Measurements from ENCODE around the gene DLX3. TPM values are rescaled to one million over a fixed set of nuclear protein-coding genes. Genes with fewer than 3 reads are reported as not detected.
A peak's percentile ranks its signal among the peaks of the same experiment; 100 is the strongest.
"Not testable (repeated sequence)": the region's sequence is repeated elsewhere in the genome, so short reads cannot be mapped to it uniquely, and the experiment has no call there.

The DLX3 gene
- polyA plus RNA-seq, 2 of the 4 experiments (the other 2 are of a cell fraction): 0.17 TPM; not detected in 1

- ATAC-seq: no peak
- Histone ChIP-seq H3K27ac (no peak overlapping the region), H3K4me2 (no peak overlapping the region), H3K4me1 (peaks cover 56% of the 10 kb centered on the region), H3K9me3 (no peaks in the 10 kb centered on the region), H3K4me3 (no peak overlapping the region)
- DNase-seq (ENCODE audit: low read depth in 1 of 2, low spot score in 1 of 2): no peak
- TF ChIP-seq RARB (CRISPR knock-in tag; IDR thresholded peaks at IDR 0.05) (no peak), EHMT2 (IDR thresholded peaks at IDR 0.05; ENCODE audit: low read depth) (no peak), ATOH8 (CRISPR knock-in tag; IDR thresholded peaks at IDR 0.05; ENCODE audit: low read depth) (no peak), REST (IDR thresholded peaks at IDR 0.05) (no peak), TFCP2L1 (CRISPR knock-in tag; IDR thresholded peaks at IDR 0.05) (no peak)
- peak; percentile 43 for FAIRE-seq
- CTCF ChIA-PET: interaction anchor here (1.0 to 7.0 kb wide), 5 partner anchors 13 to 162 kb away, joined by 3 to 63 read pairs (median 15); partner anchors contain the start of genes ITGA3 and PDK2
- 96% methylated on average over 5 of the region's 5 CpGs for WGBS (ENCODE audit: missing lambda C conversion rate)
- POLR2A ChIA-PET: no interaction called here
These were observed 47.2 kb upstream of the DLX3 start for GRCh38 chr17:50042211-50042610.

GRCh38 chr17:50040496-50040895, 45.5 kb upstream of the DLX3 start:
- DNase-seq (ENCODE audit: low read depth in 1 of 2, low spot score in 1 of 2); H3K9me3 ChIP-seq; FAIRE-seq; H3K4me3 ChIP-seq; ATAC-seq; H3K4me2 ChIP-seq; POLR2A ChIA-PET: not testable (repeated sequence)
- WGBS (ENCODE audit: missing lambda C conversion rate): 91% methylated on average over 5 of the region's 5 CpGs
- peak overlapping the region in 1 of 2 experiments; percentile 88; a peak in 1 of 6 replicates for H3K27ac ChIP-seq
- peaks cover 56% of the 10 kb centered on the region for H3K4me1 ChIP-seq
- CTCF ChIA-PET: interaction anchor here (1.3 to 7.0 kb wide), 8 partner anchors 12 to 160 kb away, joined by 3 to 92 read pairs (median 14); partner anchors contain the start of genes ITGA3 and PDK2

GRCh38 chr17:50039058-50039457, 44.0 kb upstream of the DLX3 start:
- ChIA-PET CTCF (interaction anchor here (1.1 to 7.0 kb wide), 8 partner anchors 11 to 80 kb away, joined by 3 to 92 read pairs (median 9); partner anchors contain the start of gene ITGA3), POLR2A (no interaction called here)
- FAIRE-seq: no peak
- Histone ChIP-seq H3K4me3 (no peak overlapping the region), H3K4me1 (peaks cover 54% of the 10 kb centered on the region), H3K4me2 (no peak overlapping the region), H3K9me3 (no peaks in the 10 kb centered on the region), H3K27ac (peak overlapping the region in 1 of 2 experiments; percentile 88; a peak in 3 of 6 replicates)
- TF ChIP-seq HOXA7 (CRISPR knock-in tag; IDR thresholded peaks at IDR 0.05): no peak
- TF ChIP-seq POLR2A (IDR thresholded peaks at IDR 0.05; ENCODE audit: low read length): no peak
- TF ChIP-seq EHF (CRISPR knock-in tag; IDR thresholded peaks at IDR 0.05): no peak
- no peak for TF ChIP-seq RFX5 (IDR thresholded peaks at IDR 0.05)
- no peak for TF ChIP-seq TP53 (CRISPR knock-in tag; IDR thresholded peaks at IDR 0.05)
- TF ChIP-seq EP300 (IDR thresholded peaks at IDR 0.05): no peak
- TF ChIP-seq GATA3 (IDR thresholded peaks at IDR 0.05; ENCODE audit: borderline replicate concordance): no peak
- TF ChIP-seq CHD4 (IDR thresholded peaks at IDR 0.05; ENCODE audit: borderline replicate concordance): no peak
- TF ChIP-seq JUNB (IDR thresholded peaks at IDR 0.05): no peak
- no peak for TF ChIP-seq ESRRA (IDR thresholded peaks at IDR 0.05; ENCODE audit: borderline replicate concordance, low read length)
- TF ChIP-seq CTCF (IDR thresholded peaks at IDR 0.05): no peak
- TF ChIP-seq RCOR1 (IDR thresholded peaks at IDR 0.05; ENCODE audit: low read depth, low read length): no peak
- no peak for TF ChIP-seq KDM5A (IDR thresholded peaks at IDR 0.05)
- TF ChIP-seq POLR2AphosphoS2 (conservative IDR thresholded peaks at IDR 0.05; ENCODE audit: low read length): no peak
- DNase-seq (ENCODE audit: low read depth in 1 of 2, low spot score in 1 of 2): no peak
- WGBS (ENCODE audit: missing lambda C conversion rate): 92% methylated on average over 4 of the region's 4 CpGs
- no peak for ATAC-seq

All from A549 (cell line).